HepG2 (cell line): ENCODE results near the gene ALDH3A2. TPM values are rescaled to one million over a fixed set of nuclear protein-coding genes. Genes with fewer than 3 reads are reported as not detected.
A peak's percentile ranks its signal among the peaks of the same experiment; 100 is the strongest.

Experiments used
- ATAD3A ChIP-seq: sonication (generic); formaldehyde crosslinking; IDR thresholded peaks from 2 replicates; pipeline ENCODE4 v1.4.0; 2020; ENCODE audit warnings: missing genetic modification reagents
- CBX2 ChIP-seq, 2 experiments: fragments of 200-600 bp in 1 of 2; sonication (generic); formaldehyde crosslinking in 1 of 2; IDR thresholded peaks; 2 replicates each; pipeline versions ENCODE4 v1.7.0 to v1.8.1; 2018 to 2022; ENCODE audit warnings: low read depth in 2 of 2, low read length in 1 of 2, mild to moderate bottlenecking in 1 of 2, missing genetic modification reagents in 1 of 2
- SP5 ChIP-seq: IDR thresholded peaks from 2 replicates; pipeline ENCODE4 v1.6.1; 2016; ENCODE audit warnings: low read depth, borderline replicate concordance
- TEAD3 ChIP-seq: optimal IDR thresholded peaks from 2 replicates; pipeline ENCODE3; 2016; ENCODE audit warnings: borderline replicate concordance
- ZNF264 ChIP-seq: sonication (generic); formaldehyde crosslinking; IDR thresholded peaks from 2 replicates; pipeline ENCODE4 v1.4.0; 2020; ENCODE audit warnings: missing genetic modification reagents
- ZNF451 ChIP-seq: sonication (generic); formaldehyde crosslinking; IDR thresholded peaks from 2 replicates; pipeline ENCODE4 v1.5.0; 2020; ENCODE audit warnings: mild to moderate bottlenecking, missing genetic modification reagents
- ZNF549 ChIP-seq: sonication (generic); formaldehyde crosslinking; IDR thresholded peaks from 2 replicates; pipeline ENCODE4 v1.5.0; 2020; ENCODE audit warnings: missing genetic modification reagents
- ZNF713 ChIP-seq: sonication (generic); formaldehyde crosslinking; IDR thresholded peaks from 2 replicates; pipeline ENCODE4 v1.4.0; 2020; ENCODE audit warnings: mild to moderate bottlenecking, missing genetic modification reagents
- polyA plus RNA-seq, 8 experiments: library from polyadenylated mRNA; depleted of rRNA in 3 of 8; stranded (reverse) in 7 of 8; unstranded in 1 of 8; fragments of >200 nt; fragmentation: Illumina TruSeq in 4 of 8; extraction: Trizol in 4 of 8; gene quantifications; 2 replicates each; pipeline versions ENCODE4 v1.2.1 to v1.2.3, GENCODE V29; 2011 to 2016; ENCODE audit warnings: low read depth in 4 of 8, missing spikeins in 1 of 8, mixed read lengths in 1 of 8; ENCODE audit not compliant: insufficient read depth in 1 of 8
- total RNA-seq, 5 experiments: library from RNA; depleted of rRNA; stranded (reverse); fragments of >200 nt; fragmentation: Illumina TruSeq; extraction: Trizol; gene quantifications; 2 replicates each; pipeline ENCODE4 v1.2.3, GENCODE V29; 2016; ENCODE audit warnings: low read depth in 1 of 5
- TF ChIP-seq, protein P1 (sequence below): sonication (generic); formaldehyde crosslinking; IDR thresholded peaks from 2 replicates; pipeline ENCODE4 v1.5.0; 2020; ENCODE audit warnings: mild to moderate bottlenecking, missing genetic modification reagents, borderline replicate concordance
- TF ChIP-seq, protein P2 (sequence below): sonication (generic); formaldehyde crosslinking; IDR thresholded peaks from 2 replicates; pipeline ENCODE4 v1.8.1; 2023; ENCODE audit warnings: mild to moderate bottlenecking, missing genetic modification reagents
- TF ChIP-seq, protein P3 (sequence below): IDR thresholded peaks from 2 replicates; pipeline ENCODE4 v1.4.0; 2020; ENCODE audit warnings: mild to moderate bottlenecking, missing genetic modification reagents
- TF ChIP-seq, protein P4 (sequence below): conservative IDR thresholded peaks from 2 replicates; pipeline ENCODE4 v1.6.1; 2018; ENCODE audit warnings: missing genetic modification reagents

The ALDH3A2 gene
- total and polyA plus RNA-seq, 2 of the 13 experiments (the other 11 are each of a cell fraction or from before 2014, with no cell fraction given): 80.8 to 180 TPM

DNA sequence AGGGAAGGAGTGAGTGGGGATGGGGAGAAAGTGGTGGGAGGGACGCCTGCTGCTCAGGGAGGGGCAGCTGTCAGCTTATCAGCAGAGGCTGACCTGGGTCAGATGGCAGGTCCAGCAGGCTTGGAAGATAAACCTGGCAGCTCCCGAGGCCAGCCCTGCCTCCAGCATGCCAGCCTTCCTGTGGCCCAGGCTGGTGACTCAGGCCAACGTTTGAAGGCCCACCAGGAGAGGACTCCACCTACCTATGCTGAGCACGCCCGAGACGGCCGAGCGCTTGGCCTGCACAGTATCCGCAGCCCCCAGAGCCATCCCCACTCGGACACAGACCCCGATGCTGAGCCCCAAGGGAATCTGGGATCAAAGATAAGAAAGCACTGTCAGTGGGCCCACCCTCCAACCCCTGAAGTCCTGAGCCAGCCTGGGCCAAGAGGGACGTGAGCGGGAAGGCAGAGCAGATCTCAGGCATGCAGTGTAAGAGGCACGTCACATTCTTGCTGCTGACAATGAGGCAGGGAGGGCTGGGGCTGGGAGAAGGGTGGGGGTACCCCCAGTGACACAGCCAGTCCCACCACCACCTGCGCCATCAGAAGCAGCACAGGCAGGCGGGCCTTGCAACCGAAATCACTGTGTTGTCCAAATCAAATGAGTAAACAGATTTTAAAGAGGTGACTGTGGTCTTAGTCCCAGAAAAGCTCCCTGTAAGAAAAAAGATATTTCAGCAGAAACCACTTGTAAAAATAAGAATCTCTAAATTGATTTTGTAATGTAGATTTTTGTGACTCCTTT is 55.5 kb downstream of the ALDH3A2 start (continued):
- TF ChIP-seq, protein P1, sequence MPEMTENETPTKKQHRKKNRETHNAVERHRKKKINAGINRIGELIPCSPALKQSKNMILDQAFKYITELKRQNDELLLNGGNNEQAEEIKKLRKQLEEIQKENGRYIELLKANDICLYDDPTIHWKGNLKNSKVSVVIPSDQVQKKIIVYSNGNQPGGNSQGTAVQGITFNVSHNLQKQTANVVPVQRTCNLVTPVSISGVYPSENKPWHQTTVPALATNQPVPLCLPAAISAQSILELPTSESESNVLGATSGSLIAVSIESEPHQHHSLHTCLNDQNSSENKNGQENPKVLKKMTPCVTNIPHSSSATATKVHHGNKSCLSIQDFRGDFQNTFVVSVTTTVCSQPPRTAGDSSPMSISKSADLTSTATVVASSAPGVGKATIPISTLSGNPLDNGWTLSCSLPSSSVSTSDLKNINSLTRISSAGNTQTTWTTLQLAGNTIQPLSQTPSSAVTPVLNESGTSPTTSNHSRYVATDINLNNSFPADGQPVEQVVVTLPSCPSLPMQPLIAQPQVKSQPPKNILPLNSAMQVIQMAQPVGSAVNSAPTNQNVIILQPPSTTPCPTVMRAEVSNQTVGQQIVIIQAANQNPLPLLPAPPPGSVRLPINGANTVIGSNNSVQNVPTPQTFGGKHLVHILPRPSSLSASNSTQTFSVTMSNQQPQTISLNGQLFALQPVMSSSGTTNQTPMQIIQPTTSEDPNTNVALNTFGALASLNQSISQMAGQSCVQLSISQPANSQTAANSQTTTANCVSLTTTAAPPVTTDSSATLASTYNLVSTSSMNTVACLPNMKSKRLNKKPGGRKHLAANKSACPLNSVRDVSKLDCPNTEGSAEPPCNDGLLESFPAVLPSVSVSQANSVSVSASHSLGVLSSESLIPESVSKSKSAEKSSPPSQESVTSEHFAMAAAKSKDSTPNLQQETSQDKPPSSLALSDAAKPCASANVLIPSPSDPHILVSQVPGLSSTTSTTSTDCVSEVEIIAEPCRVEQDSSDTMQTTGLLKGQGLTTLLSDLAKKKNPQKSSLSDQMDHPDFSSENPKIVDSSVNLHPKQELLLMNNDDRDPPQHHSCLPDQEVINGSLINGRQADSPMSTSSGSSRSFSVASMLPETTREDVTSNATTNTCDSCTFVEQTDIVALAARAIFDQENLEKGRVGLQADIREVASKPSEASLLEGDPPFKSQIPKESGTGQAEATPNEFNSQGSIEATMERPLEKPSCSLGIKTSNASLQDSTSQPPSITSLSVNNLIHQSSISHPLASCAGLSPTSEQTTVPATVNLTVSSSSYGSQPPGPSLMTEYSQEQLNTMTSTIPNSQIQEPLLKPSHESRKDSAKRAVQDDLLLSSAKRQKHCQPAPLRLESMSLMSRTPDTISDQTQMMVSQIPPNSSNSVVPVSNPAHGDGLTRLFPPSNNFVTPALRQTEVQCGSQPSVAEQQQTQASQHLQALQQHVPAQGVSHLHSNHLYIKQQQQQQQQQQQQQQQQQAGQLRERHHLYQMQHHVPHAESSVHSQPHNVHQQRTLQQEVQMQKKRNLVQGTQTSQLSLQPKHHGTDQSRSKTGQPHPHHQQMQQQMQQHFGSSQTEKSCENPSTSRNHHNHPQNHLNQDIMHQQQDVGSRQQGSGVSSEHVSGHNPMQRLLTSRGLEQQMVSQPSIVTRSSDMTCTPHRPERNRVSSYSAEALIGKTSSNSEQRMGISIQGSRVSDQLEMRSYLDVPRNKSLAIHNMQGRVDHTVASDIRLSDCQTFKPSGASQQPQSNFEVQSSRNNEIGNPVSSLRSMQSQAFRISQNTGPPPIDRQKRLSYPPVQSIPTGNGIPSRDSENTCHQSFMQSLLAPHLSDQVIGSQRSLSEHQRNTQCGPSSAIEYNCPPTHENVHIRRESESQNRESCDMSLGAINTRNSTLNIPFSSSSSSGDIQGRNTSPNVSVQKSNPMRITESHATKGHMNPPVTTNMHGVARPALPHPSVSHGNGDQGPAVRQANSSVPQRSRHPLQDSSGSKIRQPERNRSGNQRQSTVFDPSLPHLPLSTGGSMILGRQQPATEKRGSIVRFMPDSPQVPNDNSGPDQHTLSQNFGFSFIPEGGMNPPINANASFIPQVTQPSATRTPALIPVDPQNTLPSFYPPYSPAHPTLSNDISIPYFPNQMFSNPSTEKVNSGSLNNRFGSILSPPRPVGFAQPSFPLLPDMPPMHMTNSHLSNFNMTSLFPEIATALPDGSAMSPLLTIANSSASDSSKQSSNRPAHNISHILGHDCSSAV: no peak
- TF ChIP-seq, protein P2, sequence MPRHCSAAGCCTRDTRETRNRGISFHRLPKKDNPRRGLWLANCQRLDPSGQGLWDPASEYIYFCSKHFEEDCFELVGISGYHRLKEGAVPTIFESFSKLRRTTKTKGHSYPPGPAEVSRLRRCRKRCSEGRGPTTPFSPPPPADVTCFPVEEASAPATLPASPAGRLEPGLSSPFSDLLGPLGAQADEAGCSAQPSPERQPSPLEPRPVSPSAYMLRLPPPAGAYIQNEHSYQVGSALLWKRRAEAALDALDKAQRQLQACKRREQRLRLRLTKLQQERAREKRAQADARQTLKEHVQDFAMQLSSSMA (CRISPR knock-in tag): no peak
- TF ChIP-seq ATAD3A: no peak
- TF ChIP-seq ZNF713: no peak
- TF ChIP-seq CBX2 (IDR thresholded peaks at IDR 0.05; ENCODE audit: low read depth, low read length): no peak
- TF ChIP-seq CBX2 (CRISPR knock-in tag; IDR thresholded peaks at IDR 0.05; ENCODE audit: low read depth): no peak
- TF ChIP-seq SP5 (CRISPR knock-in tag): peak; percentile 100
- no peak for TF ChIP-seq ZNF451 (CRISPR knock-in tag)
- TF ChIP-seq, protein P3, sequence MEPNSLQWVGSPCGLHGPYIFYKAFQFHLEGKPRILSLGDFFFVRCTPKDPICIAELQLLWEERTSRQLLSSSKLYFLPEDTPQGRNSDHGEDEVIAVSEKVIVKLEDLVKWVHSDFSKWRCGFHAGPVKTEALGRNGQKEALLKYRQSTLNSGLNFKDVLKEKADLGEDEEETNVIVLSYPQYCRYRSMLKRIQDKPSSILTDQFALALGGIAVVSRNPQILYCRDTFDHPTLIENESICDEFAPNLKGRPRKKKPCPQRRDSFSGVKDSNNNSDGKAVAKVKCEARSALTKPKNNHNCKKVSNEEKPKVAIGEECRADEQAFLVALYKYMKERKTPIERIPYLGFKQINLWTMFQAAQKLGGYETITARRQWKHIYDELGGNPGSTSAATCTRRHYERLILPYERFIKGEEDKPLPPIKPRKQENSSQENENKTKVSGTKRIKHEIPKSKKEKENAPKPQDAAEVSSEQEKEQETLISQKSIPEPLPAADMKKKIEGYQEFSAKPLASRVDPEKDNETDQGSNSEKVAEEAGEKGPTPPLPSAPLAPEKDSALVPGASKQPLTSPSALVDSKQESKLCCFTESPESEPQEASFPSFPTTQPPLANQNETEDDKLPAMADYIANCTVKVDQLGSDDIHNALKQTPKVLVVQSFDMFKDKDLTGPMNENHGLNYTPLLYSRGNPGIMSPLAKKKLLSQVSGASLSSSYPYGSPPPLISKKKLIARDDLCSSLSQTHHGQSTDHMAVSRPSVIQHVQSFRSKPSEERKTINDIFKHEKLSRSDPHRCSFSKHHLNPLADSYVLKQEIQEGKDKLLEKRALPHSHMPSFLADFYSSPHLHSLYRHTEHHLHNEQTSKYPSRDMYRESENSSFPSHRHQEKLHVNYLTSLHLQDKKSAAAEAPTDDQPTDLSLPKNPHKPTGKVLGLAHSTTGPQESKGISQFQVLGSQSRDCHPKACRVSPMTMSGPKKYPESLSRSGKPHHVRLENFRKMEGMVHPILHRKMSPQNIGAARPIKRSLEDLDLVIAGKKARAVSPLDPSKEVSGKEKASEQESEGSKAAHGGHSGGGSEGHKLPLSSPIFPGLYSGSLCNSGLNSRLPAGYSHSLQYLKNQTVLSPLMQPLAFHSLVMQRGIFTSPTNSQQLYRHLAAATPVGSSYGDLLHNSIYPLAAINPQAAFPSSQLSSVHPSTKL: peak; percentile 62
- no peak for TF ChIP-seq ZNF549 (CRISPR knock-in tag)
- no peak for TF ChIP-seq TEAD3 (CRISPR knock-in tag)
- TF ChIP-seq, protein P4, sequence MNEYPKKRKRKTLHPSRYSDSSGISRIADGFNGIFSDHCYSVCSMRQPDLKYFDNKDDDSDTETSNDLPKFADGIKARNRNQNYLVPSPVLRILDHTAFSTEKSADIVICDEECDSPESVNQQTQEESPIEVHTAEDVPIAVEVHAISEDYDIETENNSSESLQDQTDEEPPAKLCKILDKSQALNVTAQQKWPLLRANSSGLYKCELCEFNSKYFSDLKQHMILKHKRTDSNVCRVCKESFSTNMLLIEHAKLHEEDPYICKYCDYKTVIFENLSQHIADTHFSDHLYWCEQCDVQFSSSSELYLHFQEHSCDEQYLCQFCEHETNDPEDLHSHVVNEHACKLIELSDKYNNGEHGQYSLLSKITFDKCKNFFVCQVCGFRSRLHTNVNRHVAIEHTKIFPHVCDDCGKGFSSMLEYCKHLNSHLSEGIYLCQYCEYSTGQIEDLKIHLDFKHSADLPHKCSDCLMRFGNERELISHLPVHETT (CRISPR knock-in tag): no peak
- no peak for TF ChIP-seq ZNF264 (CRISPR knock-in tag)
